Measurements from ENCODE around the gene MILR1.
"Not testable (repeated sequence)": the region's sequence is repeated elsewhere in the genome, so short reads cannot be mapped to it uniquely, and the experiment has no call there.

DNA sequence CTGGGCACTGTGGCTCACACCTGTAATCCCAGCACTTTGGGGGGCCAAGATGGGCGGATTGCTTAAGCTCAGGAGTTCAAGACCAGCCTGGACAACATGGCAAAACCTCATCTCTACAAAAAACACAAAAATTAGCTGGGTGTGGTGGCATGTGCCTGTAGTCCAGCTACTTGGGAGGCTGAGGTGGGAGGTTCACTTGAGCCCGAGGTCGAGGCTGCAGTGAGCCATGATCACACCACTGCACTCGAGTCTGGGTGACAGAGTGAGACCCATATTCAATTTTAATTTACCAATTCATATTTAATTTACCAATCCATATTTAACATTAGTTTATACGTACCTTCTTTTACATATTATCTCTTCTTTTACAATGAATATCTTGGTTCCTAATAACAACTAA lies 46.4 kb downstream of the MILR1 start:
- TF ChIP-seq, protein P1, sequence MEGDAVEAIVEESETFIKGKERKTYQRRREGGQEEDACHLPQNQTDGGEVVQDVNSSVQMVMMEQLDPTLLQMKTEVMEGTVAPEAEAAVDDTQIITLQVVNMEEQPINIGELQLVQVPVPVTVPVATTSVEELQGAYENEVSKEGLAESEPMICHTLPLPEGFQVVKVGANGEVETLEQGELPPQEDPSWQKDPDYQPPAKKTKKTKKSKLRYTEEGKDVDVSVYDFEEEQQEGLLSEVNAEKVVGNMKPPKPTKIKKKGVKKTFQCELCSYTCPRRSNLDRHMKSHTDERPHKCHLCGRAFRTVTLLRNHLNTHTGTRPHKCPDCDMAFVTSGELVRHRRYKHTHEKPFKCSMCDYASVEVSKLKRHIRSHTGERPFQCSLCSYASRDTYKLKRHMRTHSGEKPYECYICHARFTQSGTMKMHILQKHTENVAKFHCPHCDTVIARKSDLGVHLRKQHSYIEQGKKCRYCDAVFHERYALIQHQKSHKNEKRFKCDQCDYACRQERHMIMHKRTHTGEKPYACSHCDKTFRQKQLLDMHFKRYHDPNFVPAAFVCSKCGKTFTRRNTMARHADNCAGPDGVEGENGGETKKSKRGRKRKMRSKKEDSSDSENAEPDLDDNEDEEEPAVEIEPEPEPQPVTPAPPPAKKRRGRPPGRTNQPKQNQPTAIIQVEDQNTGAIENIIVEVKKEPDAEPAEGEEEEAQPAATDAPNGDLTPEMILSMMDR (IDR thresholded peaks at IDR 0.05): not testable (repeated sequence)
- TF ChIP-seq EP300 (IDR thresholded peaks at IDR 0.05); POLR2A (IDR thresholded peaks at IDR 0.05; ENCODE audit: low read depth): not testable (repeated sequence)
